Esophagus muscularis mucosa (tissue), 4 donors: ENCODE data around the gene FOXJ1.

Experiments
- EP300 ChIP-seq: sonication (generic); formaldehyde crosslinking; IDR thresholded peaks from one replicate; pipeline ENCODE4 v1.6.1; 2017; ENCODE audit warnings: antibody characterized with exemption
- POLR2A ChIP-seq: fragments of 450-650 bp; IDR thresholded peaks from one replicate; pipeline ENCODE4 v1.6.1; 2017; ENCODE audit warnings: antibody characterized with exemption, moderate library complexity, mild to moderate bottlenecking, low read depth
- POLR2AphosphoS5 ChIP-seq, 2 donors: sonication (generic); formaldehyde crosslinking; IDR thresholded peaks; one replicate each; pipeline ENCODE4 v1.6.1; 2017; ENCODE audit warnings: antibody characterized with exemption in 2 of 2
- TF ChIP-seq, protein P1 (sequence below), 3 experiments: fragments of 200-600 bp in 2 of 3; fragments of 450-650 bp in 1 of 3; sonication (generic) in 2 of 3; IDR thresholded peaks; one replicate each; pipeline ENCODE4 v1.5.1; 2017 to 2019; ENCODE audit warnings: antibody characterized with exemption in 3 of 3, mild to moderate bottlenecking in 2 of 3, moderate library complexity in 1 of 3

DNA sequence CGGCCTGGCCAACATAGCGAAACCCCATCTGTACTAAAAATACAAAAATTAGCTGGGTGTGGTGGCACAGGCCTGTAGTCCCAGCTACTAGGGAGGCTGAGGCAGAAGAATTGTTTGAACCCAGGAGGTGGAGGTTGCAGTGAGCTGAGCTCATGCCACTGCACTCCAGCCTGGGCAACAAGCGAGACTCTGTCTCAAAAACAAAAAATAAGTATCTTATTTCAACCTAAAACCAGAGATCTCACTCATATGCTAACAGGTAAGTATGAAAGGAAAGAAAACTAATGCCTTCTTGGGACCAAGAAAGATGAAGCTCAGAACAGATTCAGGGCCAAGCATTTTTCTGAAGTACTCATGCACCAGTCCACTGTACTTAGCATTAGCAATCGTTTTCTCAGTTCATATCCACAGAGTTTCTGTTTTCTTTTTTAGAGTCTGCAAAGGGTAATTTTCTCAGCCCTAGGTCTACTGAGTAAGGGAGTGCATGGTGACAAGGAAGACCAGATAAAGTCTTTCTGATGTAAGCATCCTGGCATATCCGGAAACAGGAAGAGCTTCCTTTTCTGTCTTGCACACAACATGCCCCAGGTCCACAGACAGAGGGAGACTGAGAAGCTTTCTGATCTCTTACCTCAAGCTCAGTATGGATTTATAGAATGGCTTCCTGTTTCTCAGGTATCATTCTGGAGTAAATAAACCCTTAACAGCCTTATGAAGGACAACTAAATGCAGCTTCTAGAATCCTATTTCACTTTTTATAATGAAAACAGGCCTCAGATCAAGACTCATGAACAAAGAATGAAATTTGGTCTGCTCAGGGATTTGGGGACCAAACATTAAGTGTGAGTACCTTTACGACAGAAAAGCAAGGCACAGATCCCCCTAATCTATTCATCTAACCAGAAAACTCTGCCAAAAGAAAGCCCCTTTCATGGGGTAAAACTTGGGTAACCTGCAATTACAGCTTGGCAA, 38.7 kb upstream of the FOXJ1 start:
- TF ChIP-seq, protein P1, sequence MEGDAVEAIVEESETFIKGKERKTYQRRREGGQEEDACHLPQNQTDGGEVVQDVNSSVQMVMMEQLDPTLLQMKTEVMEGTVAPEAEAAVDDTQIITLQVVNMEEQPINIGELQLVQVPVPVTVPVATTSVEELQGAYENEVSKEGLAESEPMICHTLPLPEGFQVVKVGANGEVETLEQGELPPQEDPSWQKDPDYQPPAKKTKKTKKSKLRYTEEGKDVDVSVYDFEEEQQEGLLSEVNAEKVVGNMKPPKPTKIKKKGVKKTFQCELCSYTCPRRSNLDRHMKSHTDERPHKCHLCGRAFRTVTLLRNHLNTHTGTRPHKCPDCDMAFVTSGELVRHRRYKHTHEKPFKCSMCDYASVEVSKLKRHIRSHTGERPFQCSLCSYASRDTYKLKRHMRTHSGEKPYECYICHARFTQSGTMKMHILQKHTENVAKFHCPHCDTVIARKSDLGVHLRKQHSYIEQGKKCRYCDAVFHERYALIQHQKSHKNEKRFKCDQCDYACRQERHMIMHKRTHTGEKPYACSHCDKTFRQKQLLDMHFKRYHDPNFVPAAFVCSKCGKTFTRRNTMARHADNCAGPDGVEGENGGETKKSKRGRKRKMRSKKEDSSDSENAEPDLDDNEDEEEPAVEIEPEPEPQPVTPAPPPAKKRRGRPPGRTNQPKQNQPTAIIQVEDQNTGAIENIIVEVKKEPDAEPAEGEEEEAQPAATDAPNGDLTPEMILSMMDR (IDR thresholded peaks at IDR 0.05) = no peak
- TF ChIP-seq POLR2AphosphoS5 (IDR thresholded peaks at IDR 0.05) (no peak), POLR2A (no peak), EP300 (no peak)
